K562 (cell line): Measurements from ENCODE around the gene KCNK1. TPM values are rescaled to one million over a fixed set of nuclear protein-coding genes. Genes with fewer than 3 reads are reported as not detected.

Experiments
- ATF1 ChIP-seq, 2 experiments: fragments of 450-650 bp in 1 of 2; IDR thresholded peaks; 2 replicates each; pipeline ENCODE4 v1.6.1; 2016; ENCODE audit warnings: missing compliant biosample characterization in 1 of 2, missing genetic modification characterization in 1 of 2
- BACH1 ChIP-seq: fragments of 200-800 bp; sonication (Bioruptor generic); IDR thresholded peaks from 2 replicates; pipeline ENCODE4 v1.6.1; 2016; ENCODE audit warnings: missing genetic modification characterization, missing compliant biosample characterization
- COPS2 ChIP-seq: fragments of 450-650 bp; conservative IDR thresholded peaks from 2 replicates; pipeline ENCODE4 v1.6.1; 2016; ENCODE audit warnings: mild to moderate bottlenecking, moderate library complexity
- CTBP1 ChIP-seq: fragments of 450-650 bp; IDR thresholded peaks from 2 replicates; pipeline ENCODE4 v1.6.1; 2016; ENCODE audit warnings: borderline replicate concordance
- CUX1 ChIP-seq: fragments of 200-800 bp; sonication (Bioruptor generic); IDR thresholded peaks from 2 replicates; pipeline ENCODE4 v1.6.1; 2016; ENCODE audit warnings: missing genetic modification characterization, missing compliant biosample characterization
- EGR1 ChIP-seq: fragments of 450-650 bp; conservative IDR thresholded peaks from 2 replicates; pipeline ENCODE4 v1.6.1; 2017; ENCODE audit warnings: mild to moderate bottlenecking
- GABPB1 ChIP-seq: sonication (generic); formaldehyde crosslinking; IDR thresholded peaks from 2 replicates; pipeline ENCODE4 v1.8.0; 2022; ENCODE audit warnings: mild to moderate bottlenecking, missing genetic modification reagents
- RAD21 ChIP-seq, 2 experiments: fragments of 250-450 bp in 1 of 2; fragments of 450-650 bp in 1 of 2; sonication (Bioruptor Pico) in 1 of 2; formaldehyde crosslinking in 1 of 2; IDR thresholded peaks in 1 of 2; conservative IDR thresholded peaks in 1 of 2; 2 replicates each; pipeline versions ENCODE4 v1.4.0 to v1.8.0; 2020 to 2022; ENCODE audit warnings: mild to moderate bottlenecking in 2 of 2, moderate library complexity in 1 of 2
- SUPT5H ChIP-seq: fragments of 450-650 bp; IDR thresholded peaks from 2 replicates; pipeline ENCODE4 v1.6.1; 2016
- polyA plus RNA-seq, 8 experiments: library from polyadenylated mRNA; depleted of rRNA in 4 of 8; stranded (reverse) in 5 of 8; unstranded in 3 of 8; fragments of >200 nt; fragmentation: Nextera tagmentation in 2 of 8; fragmentation: Illumina TruSeq in 1 of 8; extraction: Ambion mirVana in 2 of 8; extraction: Trizol in 1 of 8; gene quantifications; 2 replicates each; pipeline versions ENCODE4 v1.2.1 to v1.2.3, GENCODE V29; 2011 to 2014; ENCODE audit warnings: inconsistent platforms in 1 of 8, missing spikeins in 1 of 8
- total RNA-seq, 7 experiments: library from RNA; depleted of rRNA in 6 of 7; stranded (reverse); fragments of >200 nt in 6 of 7; fragmentation: Illumina TruSeq in 2 of 7; extraction: Trizol in 2 of 7; gene quantifications; 2 replicates each; pipeline versions ENCODE4 v1.2.1 to v1.2.3, GENCODE V29; 2011 to 2021; ENCODE audit warnings: low replicate concordance in 1 of 7
- TF ChIP-seq, protein P1 (sequence below), 2 experiments: fragments of 200-800 bp in 1 of 2; sonication (Bioruptor generic) in 1 of 2; sonication (generic) in 1 of 2; formaldehyde crosslinking in 1 of 2; IDR thresholded peaks in 1 of 2; conservative IDR thresholded peaks in 1 of 2; 2 replicates each; pipeline versions ENCODE4 v1.5.0 to v1.6.1; 2016 to 2020; ENCODE audit warnings: missing compliant biosample characterization in 1 of 2, missing genetic modification characterization in 1 of 2, missing genetic modification reagents in 1 of 2

KCNK1 gene
- total and polyA plus RNA-seq, 9 of the 15 experiments (the other 6 are each of a cell fraction or from before 2014, with no cell fraction given): 3.1 to 22.7 (median 6.0) TPM

- TF ChIP-seq CUX1 (CRISPR knock-in tag) (peak; percentile 84; the same call in 1 of the 2 replicates), ATF1 (CRISPR knock-in tag; IDR thresholded peaks at IDR 0.05) (no peak), ATF1 (tag; IDR thresholded peaks at IDR 0.05) (peak; percentile 90), CTBP1 (peak; percentile 96), COPS2 (no peak), RAD21 (CRISPR knock-in tag; conservative IDR thresholded peaks at IDR 0.05 in 1 of 2, IDR thresholded peaks at IDR 0.05 in 1 of 2) (peak; percentile 4 to 41; a peak in 2 of 4 replicates), GABPB1 (CRISPR knock-in tag) (peak; percentile 68), SUPT5H (peak; percentile 36; the same call in 1 of the 2 replicates), BACH1 (peak; percentile 50; the same call in 1 of the 2 replicates), EGR1 (peak; percentile 45; the same call in 1 of the 2 replicates)
- TF ChIP-seq, protein P1, sequence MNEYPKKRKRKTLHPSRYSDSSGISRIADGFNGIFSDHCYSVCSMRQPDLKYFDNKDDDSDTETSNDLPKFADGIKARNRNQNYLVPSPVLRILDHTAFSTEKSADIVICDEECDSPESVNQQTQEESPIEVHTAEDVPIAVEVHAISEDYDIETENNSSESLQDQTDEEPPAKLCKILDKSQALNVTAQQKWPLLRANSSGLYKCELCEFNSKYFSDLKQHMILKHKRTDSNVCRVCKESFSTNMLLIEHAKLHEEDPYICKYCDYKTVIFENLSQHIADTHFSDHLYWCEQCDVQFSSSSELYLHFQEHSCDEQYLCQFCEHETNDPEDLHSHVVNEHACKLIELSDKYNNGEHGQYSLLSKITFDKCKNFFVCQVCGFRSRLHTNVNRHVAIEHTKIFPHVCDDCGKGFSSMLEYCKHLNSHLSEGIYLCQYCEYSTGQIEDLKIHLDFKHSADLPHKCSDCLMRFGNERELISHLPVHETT (CRISPR knock-in tag; conservative IDR thresholded peaks at IDR 0.05 in 1 of 2, IDR thresholded peaks at IDR 0.05 in 1 of 2): peak in 1 of 2 experiments; percentile 91; a peak in 2 of 4 replicates
Observed at GRCh38 chr1:233635765-233636502, 22.0 kb downstream of the KCNK1 start (continued).
